Heart right ventricle (tissue), 16 donors: ENCODE measurements around the gene R3HCC1L. TPM values are rescaled to one million over a fixed set of nuclear protein-coding genes. Genes with fewer than 3 reads are reported as not detected.
A peak's percentile ranks its signal among the peaks of the same experiment; 100 is the strongest.
"Not testable (repeated sequence)": the region's sequence is repeated elsewhere in the genome, so short reads cannot be mapped to it uniquely, and the experiment has no call there.

Experiments used
- ATAC-seq, 8 donors: fragments of 200-7000 bp; cut with Tn5 transposase; one replicate each; pipeline ENCODE4 v1.9.1; 2020; ENCODE audit warnings: mild to moderate bottlenecking in 8 of 8, moderate library complexity in 8 of 8, moderate number of reproducible peaks in 1 of 8
- DNase-seq, 2 donors: peaks; one replicate each; pipeline ENCODE4 v3.0.0-alpha.2; 2020
- H3K27ac ChIP-seq, 10 donors: fragments of 200-600 bp; sonication (generic) in 2 of 10; one replicate each; pipeline versions ENCODE4 v1.5.0 to v1.8.0; 2020 to 2022; ENCODE audit warnings: mild to moderate bottlenecking in 3 of 10
- H3K27me3 ChIP-seq, 7 donors: fragments of 200-600 bp; one replicate each; pipeline ENCODE4 v1.8.0; 2021 to 2022; ENCODE audit warnings: mild to moderate bottlenecking in 2 of 7
- H3K36me3 ChIP-seq, 9 donors: fragments of 200-600 bp; sonication (generic) in 1 of 9; one replicate each; pipeline versions ENCODE4 v1.5.0 to v1.8.0; 2020 to 2022; ENCODE audit warnings: mild to moderate bottlenecking in 2 of 9
- H3K4me1 ChIP-seq, 9 donors: fragments of 200-600 bp; sonication (generic) in 1 of 9; one replicate each; pipeline versions ENCODE4 v1.5.0 to v1.8.0; 2020 to 2022; ENCODE audit warnings: mild to moderate bottlenecking in 4 of 9
- H3K4me3 ChIP-seq, 10 donors: fragments of 200-600 bp; sonication (generic) in 2 of 10; one replicate each; pipeline versions ENCODE4 v1.5.0 to v1.8.0; 2020 to 2022; ENCODE audit warnings: mild to moderate bottlenecking in 7 of 10, moderate library complexity in 2 of 10
- H3K9me3 ChIP-seq, 11 donors: fragments of 200-600 bp in 10 of 11; sonication (generic) in 2 of 11; one replicate each; pipeline versions ENCODE4 v1.5.0 to v1.8.0; 2013 to 2022; ENCODE audit warnings: mild to moderate bottlenecking in 2 of 11, control low read depth in 1 of 11, moderate library complexity in 1 of 11
- CTCF ChIP-seq, 9 donors: fragments of 200-600 bp; sonication (generic) in 2 of 9; IDR thresholded peaks; one replicate each; pipeline versions ENCODE4 v1.5.0 to v1.8.0; 2021 to 2022; ENCODE audit warnings: antibody characterized with exemption in 9 of 9, mild to moderate bottlenecking in 5 of 9, moderate library complexity in 1 of 9
- WGBS, 2 donors: extraction: QIAGEN DNeasy Blood & Tissue Kit; methylation state at CpG; one replicate each; pipeline ENCODE4 v1.1.7; 2013; ENCODE audit warnings: inconsistent platforms in 1 of 2; 5-methylcytosine and 5-hydroxymethylcytosine counted together
- intact Hi-C, 10 donors: fragments of 100-400 bp; cut with DNase I; formaldehyde crosslinking; loops; one replicate each; pipeline versions ENCODE4 v1.11.1 to v1.14.2; 2022
- polyA plus RNA-seq, 2 donors: library from polyadenylated mRNA; stranded (reverse); fragments of 200-250 nt; gene quantifications; one replicate each; pipeline ENCODE4 v1.2.3, GENCODE V29; 2013
- total RNA-seq, 10 donors: library from RNA; stranded (reverse); fragmentation: NEBNext Ultra II Directional in 3 of 10; extraction: Animal tissue kit (Norgen Biotek cat#: 25700) in 3 of 10; gene quantifications; one replicate each; pipeline versions ENCODE4 v1.2.1 to v1.2.4, GENCODE V29; 2021 to 2023
- donor health status: Arrhythmogenic right ventricular cardiomyopathy.
- donor health status: ischemic (EF 13 %, LVEDD 7.1; RV severe dilation, severe dysfunction).
- donor health status: healthy with polysubstance abuse.
- donor health status: DM: no; HTN: yes; CAD: no.
- donor health status: DM: no; HTN: no; CAD: no.
- donor health status: ischemic (EF 25% LVEDD 6.9; RV normal size, moderate dysfunction).
- donor health status: ischemic (EF 25% LVEDD 5.7; RV mildly dilated, moderate dysfunction).
- donor health status: healthy.
- donor health status: DM: yes; HTN: yes; CAD: no.
- donor health status: Ischemic cardiomyopathy.
- donor health status: ischemic (EF 35%, LVEDD 5.7; RV mildly dilated, moderate dysfunction).
- donor health status: nonischemic (EF 11% LVEDD 7.7; RV severe dilation, severe dysfunction).
- donor health status: DM: yes; HTN: yes; CAD: no.
- donor health status: PGD.
- donor health status: ischemic (EF 29% LVEDD 5.4; RV normal size, mild dysfunction).
- donor health status: nonischemic (EF 23%, LVEDD 6.1; RV moderate dilation, normal function).

The R3HCC1L gene
- total and polyA plus RNA-seq, 12 donors = 3.3 to 6.9 (median 5.2) TPM

- intact Hi-C loops = loop anchor here in 6 of 10 donors (5.0 to 10.0 kb wide), 2 partner anchors 133 to 135 kb away; no protein-coding TSS in a partner anchor
- Histone ChIP-seq H3K27ac (peak overlapping the region in 2 of 10 donors; percentile 15 to 16), H3K9me3 (no peaks in the 10 kb centered on the region), H3K4me3 (no peak overlapping the region), H3K36me3 (peaks cover 0 to 51% (median 0%) of the 10 kb centered on the region in 9 donors), H3K4me1 (peaks cover 0 to 30% (median 17%) of the 10 kb centered on the region in 9 donors), H3K27me3 (no peaks in the 10 kb centered on the region)
- ATAC-seq = peak; percentile 61 to 84 (median 78)
- no peak for TF ChIP-seq CTCF (IDR thresholded peaks at IDR 0.05)
- DNase-seq = peak in 1 of 2 donors; percentile 44
- WGBS, 2 donors = 23 to 46% methylated on average over 4 of the region's 4 CpGs
These were observed 37.6 kb downstream of the R3HCC1L start for GRCh38 chr10:98172073-98172472.

- 83 to 88% methylated on average over 5 of the region's 5 CpGs for WGBS, 2 donors
- no peak for DNase-seq
- no peak for TF ChIP-seq CTCF (IDR thresholded peaks at IDR 0.05)
- no peak overlapping the region for H3K4me3 ChIP-seq
- peaks cover 0 to 49% (median 0%) of the 10 kb centered on the region in 9 donors for H3K36me3 ChIP-seq
- intact Hi-C loops = loop anchor here in 6 of 10 donors (5.0 to 10.0 kb wide), 2 partner anchors 132 to 135 kb away; no protein-coding TSS in a partner anchor
- peak in 2 of 8 donors; percentile 29 to 38 for ATAC-seq
- H3K27me3 ChIP-seq = no peaks in the 10 kb centered on the region
- no peaks in the 10 kb centered on the region for H3K9me3 ChIP-seq
- H3K4me1 ChIP-seq = peaks cover 0 to 30% (median 17%) of the 10 kb centered on the region in 9 donors
- H3K27ac ChIP-seq = peak overlapping the region in 1 of 10 donors; percentile 16
These were observed 38.0 kb downstream of the R3HCC1L start for GRCh38 chr10:98172495-98172894.

- H3K36me3 ChIP-seq = peaks cover 0 to 43% (median 0%) of the 10 kb centered on the region in 9 donors
- WGBS, 2 donors = 86 to 93% methylated on average over 6 of the region's 6 CpGs
- H3K9me3 ChIP-seq = no peaks in the 10 kb centered on the region
- TF ChIP-seq CTCF (IDR thresholded peaks at IDR 0.05) = no peak
- H3K27ac ChIP-seq = no peak overlapping the region
- H3K27me3 ChIP-seq = no peaks in the 10 kb centered on the region
- peaks cover 0 to 30% (median 17%) of the 10 kb centered on the region in 9 donors for H3K4me1 ChIP-seq
- no peak for ATAC-seq
- no peak overlapping the region for H3K4me3 ChIP-seq
- intact Hi-C loops = loop anchor here in 6 of 10 donors (5.0 to 10.0 kb wide), 2 partner anchors 132 to 134 kb away; no protein-coding TSS in a partner anchor
- DNase-seq = no peak
These were observed 38.8 kb downstream of the R3HCC1L start for GRCh38 chr10:98173260-98173659.

GRCh38 chr10:98182351-98182915, 48.0 kb downstream of the R3HCC1L start:
- intact Hi-C loops, H3K27ac ChIP-seq, H3K27me3 ChIP-seq, H3K4me1 ChIP-seq, DNase-seq, H3K4me3 ChIP-seq, ATAC-seq: not testable (repeated sequence)
- Histone ChIP-seq H3K9me3 (peaks cover 0 to 14% (median 0%) of the 10 kb centered on the region in 11 donors), H3K36me3 (peaks cover 0 to 40% (median 7%) of the 10 kb centered on the region in 9 donors)
- 96 to 97% methylated on average over 14 of the region's 14 CpGs for whole genome bisulfite sequencing, 2 donors

GRCh38 chr10:98186681-98187080, 52.2 kb downstream of the R3HCC1L start:
- no peaks in the 10 kb centered on the region for H3K9me3 ChIP-seq
- ATAC-seq (no peak), DNase-seq (no peak)
- 100% methylated on average over 1 of the region's 1 CpG for WGBS, 2 donors
- TF ChIP-seq CTCF (IDR thresholded peaks at IDR 0.05) = no peak
- H3K4me1 ChIP-seq = no peaks in the 10 kb centered on the region
- intact Hi-C loops = no loop called here
- H3K4me3 ChIP-seq = no peak overlapping the region
- no peak overlapping the region for H3K27ac ChIP-seq
- peaks cover 0 to 75% (median 7%) of the 10 kb centered on the region in 9 donors for H3K36me3 ChIP-seq
- no peaks in the 10 kb centered on the region for H3K27me3 ChIP-seq

- WGBS, 2 donors = 97 to 98% methylated on average over 4 of the region's 4 CpGs
- H3K4me1 ChIP-seq, intact Hi-C loops, H3K27ac ChIP-seq, ATAC-seq, H3K27me3 ChIP-seq, H3K4me3 ChIP-seq, DNase-seq: not testable (repeated sequence)
- peaks cover 0 to 16% (median 4%) of the 10 kb centered on the region in 11 donors for H3K9me3 ChIP-seq
- H3K36me3 ChIP-seq = peaks cover 0 to 62% (median 8%) of the 10 kb centered on the region in 9 donors
These were observed 56.3 kb downstream of the R3HCC1L start for GRCh38 chr10:98190773-98191172.
